ENCODE measurements around the gene SEC24C.

SEC24C gene

GRCh38 chr10:73797324-73798025, 53.3 kb downstream of the SEC24C start:
- no peak for DNase-seq

GRCh38 chr10:73798087-73798486, 53.9 kb downstream of the SEC24C start:
- DNase-seq = no peak

GRCh38 chr10:73798927-73799560, 54.9 kb downstream of the SEC24C start:
- no peak for DNase-seq

- DNase-seq = no peak
These were observed 55.9 kb downstream of the SEC24C start for GRCh38 chr10:73799899-73800559.

- DNase-seq = no peak
These were observed 56.5 kb downstream of the SEC24C start for GRCh38 chr10:73800560-73801252.

- DNase-seq = no peak
These were observed 57.0 kb downstream of the SEC24C start for GRCh38 chr10:73801253-73801590.

- DNase-seq = no peak
These were observed 58.3 kb downstream of the SEC24C start for GRCh38 chr10:73802276-73802991.

- no peak for DNase-seq
These were observed 59.6 kb downstream of the SEC24C start for GRCh38 chr10:73803680-73804286.

- no peak for DNase-seq
These were observed 62.2 kb downstream of the SEC24C start for GRCh38 chr10:73806176-73806950.

GRCh38 chr10:73807471-73807870, 63.3 kb downstream of the SEC24C start:
- DNase-seq = no peak

GRCh38 chr10:73808021-73808815, 64.0 kb downstream of the SEC24C start:
- DNase-seq = no peak

GRCh38 chr10:73809061-73809818, 65.1 kb downstream of the SEC24C start:
- DNase-seq = no peak

GRCh38 chr10:73810358-73810734, 66.2 kb downstream of the SEC24C start:
- DNase-seq = no peak

GRCh38 chr10:73810735-73811465, 66.7 kb downstream of the SEC24C start:
- DNase-seq = peak; percentile 70

GRCh38 chr10:73812657-73813056, 68.5 kb downstream of the SEC24C start:
- no peak for DNase-seq

GRCh38 chr10:73813333-73813732, 69.2 kb downstream of the SEC24C start:
- DNase-seq = no peak

GRCh38 chr10:73814276-73814895, 70.2 kb downstream of the SEC24C start:
- DNase-seq = no peak

- peak; percentile 20 for DNase-seq
These were observed 70.9 kb downstream of the SEC24C start for GRCh38 chr10:73814896-73815718.
